Posterior vena cava (tissue), 2 donors: ENCODE results near the gene DGKI. TPM values are rescaled to one million over a fixed set of nuclear protein-coding genes. Genes with fewer than 3 reads are reported as not detected.

ENCODE experiments used
- DNase-seq: peaks from one replicate; pipeline ENCODE4 v3.0.0-alpha.2; 2020; ENCODE audit warnings: low spot score
- intact Hi-C, 2 donors: fragments of 100-400 bp; cut with DNase I; formaldehyde crosslinking; loops; one replicate each; pipeline versions ENCODE4 v1.14.1 to v1.14.2; 2022 to 2023
- total RNA-seq, 2 donors: library from RNA; stranded (reverse); fragmentation: NEBNext Ultra II Directional; extraction: Animal tissue kit (Norgen Biotek cat#: 25700); gene quantifications; one replicate each; pipeline ENCODE4 v1.2.1, GENCODE V29; 2021
- donor health status: DM: yes; HTN: yes; CAD: no.
- donor health status: DM: yes; HTN: yes; CAD: no.

DGKI gene
- total RNA-seq, 2 donors from 2014 or later = 2.4 to 6.1 TPM

DNA sequence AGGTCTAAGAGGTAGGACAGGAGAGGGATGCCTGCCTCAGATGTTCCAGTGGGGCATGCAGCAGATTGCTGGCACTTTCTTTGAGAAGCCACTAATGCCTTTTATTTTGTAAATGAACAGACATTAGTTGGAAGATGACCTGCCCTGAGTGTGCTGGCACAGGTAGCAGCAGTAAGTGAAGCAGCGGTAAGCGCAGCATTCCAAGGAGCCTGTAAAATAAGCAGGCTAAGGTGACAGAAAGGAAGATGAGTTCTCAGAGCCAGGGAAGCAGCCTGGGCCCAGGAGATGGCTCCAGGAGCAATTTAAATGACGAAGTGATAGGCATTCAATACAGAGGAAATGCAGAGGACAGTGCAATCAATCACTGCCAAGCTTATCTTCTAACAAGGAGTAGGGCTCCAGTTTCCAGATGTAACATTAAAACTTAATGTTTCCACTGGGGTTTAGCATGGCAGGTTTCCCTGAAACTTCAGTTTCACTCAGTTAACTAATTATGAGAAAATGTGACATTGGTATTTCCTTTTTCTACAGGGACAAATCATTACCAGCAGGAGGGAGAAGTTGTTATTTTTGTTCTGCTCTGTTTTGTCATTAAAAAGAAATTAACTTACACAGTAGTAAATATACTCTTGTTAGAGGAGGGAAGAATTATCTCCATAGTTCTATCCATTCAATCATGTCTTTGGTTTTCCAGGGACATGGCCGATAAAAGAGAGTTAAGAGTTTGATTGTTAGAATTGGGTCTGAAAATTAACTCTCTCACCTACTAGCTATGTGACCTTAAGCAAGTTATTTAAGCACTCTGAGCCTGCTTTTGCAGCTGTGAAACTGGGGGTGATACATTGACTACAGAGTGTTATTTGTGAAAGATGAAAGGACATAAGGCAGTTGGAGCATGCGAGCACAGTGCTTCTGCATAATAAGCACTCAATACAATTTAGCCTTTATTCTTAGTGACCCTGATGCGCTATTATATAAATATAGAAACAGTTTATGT is 406.6 kb downstream of the DGKI start:
- DNase-seq = no peak
- intact Hi-C loops = no loop called here

DNA sequence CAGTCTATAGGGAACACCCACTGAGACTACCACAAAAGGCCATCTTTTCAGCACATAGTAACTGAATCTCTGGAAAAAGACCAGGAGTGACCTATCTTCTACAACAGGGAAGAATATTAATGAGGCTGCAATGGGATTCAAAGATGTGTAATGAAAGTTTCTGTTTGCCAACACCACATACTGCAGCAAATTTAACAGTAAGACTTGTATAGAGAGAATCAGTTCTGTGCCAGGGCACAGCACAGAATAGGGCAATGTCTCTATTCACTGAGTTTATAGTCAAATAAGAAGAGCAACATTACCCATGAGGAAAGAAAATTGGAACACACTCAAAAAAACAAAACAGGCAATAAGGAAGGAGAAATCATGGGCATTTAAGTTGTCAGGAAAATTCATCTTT is 411.8 kb downstream of the DGKI start:
- DNase-seq = no peak
- intact Hi-C loops = no loop called here

GRCh38 chr7:137434530-137434929 is 412.2 kb downstream of the DGKI start:
- no peak for DNase-seq
- intact Hi-C loops = no loop called here

GRCh38 chr7:137423321-137423720 is 423.5 kb downstream of the DGKI start:
- no peak for DNase-seq
- intact Hi-C loops = no loop called here

GRCh38 chr7:137421366-137421765 is 425.4 kb downstream of the DGKI start:
- DNase-seq = no peak
- intact Hi-C loops = no loop called here

GRCh38 chr7:137418841-137419240 is 427.9 kb downstream of the DGKI start:
- intact Hi-C loops = no loop called here
- DNase-seq = no peak

DNA sequence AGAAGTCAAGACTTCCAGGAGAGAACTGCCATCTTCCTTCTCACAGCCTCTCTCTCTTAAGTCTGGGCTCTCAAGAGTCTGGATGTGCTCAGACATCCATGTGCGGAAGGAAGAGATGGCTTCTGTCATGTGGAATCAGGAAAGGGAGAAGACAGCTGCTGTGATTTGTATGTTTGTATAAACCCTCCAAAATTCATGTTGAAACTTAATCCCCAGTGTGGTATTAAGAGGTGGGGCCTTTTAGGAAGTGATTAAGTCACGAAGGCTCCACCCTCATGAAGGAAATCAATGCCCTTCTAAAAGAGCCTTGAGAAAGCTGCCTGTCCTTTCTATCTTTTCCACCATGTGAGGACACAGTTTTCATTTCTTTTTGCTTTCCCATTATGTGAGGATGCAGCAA is 429.3 kb downstream of the DGKI start:
- intact Hi-C loops = no loop called here
- no peak for DNase-seq

DNA sequence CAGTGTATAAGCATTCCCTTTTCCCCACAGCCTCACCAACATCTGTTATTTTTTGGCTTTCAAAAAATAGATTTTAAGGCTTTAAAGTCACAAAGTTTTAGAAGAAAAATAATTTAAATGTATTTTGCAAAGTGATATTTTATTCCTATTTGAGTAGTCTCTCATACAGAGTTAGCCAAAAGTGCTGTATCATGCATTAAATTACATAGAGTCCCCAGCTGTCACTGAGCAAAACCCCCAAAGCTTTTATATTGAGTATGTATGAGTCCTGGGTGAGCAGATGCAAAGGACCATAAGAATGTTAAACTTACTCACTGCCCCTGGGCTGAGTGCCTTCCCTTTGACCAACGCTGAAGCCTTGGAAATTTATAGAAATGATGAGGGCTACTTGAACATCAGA is 432.9 kb downstream of the DGKI start:
- DNase-seq = no peak
- intact Hi-C loops = no loop called here

DNA sequence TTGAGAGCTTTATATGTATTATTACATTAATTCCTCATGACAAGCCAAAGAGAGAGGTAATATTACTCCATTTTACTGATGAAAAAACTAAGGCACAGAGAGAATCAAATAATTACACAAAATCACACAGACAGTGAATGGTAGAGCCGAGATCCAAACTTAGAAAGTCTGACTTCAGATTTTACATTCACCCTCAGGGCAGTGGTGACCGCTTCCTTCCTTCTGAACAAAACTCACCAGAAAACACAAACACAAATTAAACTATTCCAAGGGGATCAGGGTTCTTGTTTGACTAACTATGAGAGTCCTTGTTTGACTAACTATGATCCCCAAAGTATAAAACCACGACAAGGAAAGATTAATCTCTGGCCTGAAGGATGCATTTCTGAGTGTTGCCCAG is 435.3 kb downstream of the DGKI start:
- intact Hi-C loops = no loop called here
- no peak for DNase-seq

- intact Hi-C loops = no loop called here
- no peak for DNase-seq
These were observed 438.6 kb downstream of the DGKI start for GRCh38 chr7:137408126-137408525.

- DNase-seq = no peak
- intact Hi-C loops = no loop called here
These were observed 439.7 kb downstream of the DGKI start for GRCh38 chr7:137407078-137407477.

DNA sequence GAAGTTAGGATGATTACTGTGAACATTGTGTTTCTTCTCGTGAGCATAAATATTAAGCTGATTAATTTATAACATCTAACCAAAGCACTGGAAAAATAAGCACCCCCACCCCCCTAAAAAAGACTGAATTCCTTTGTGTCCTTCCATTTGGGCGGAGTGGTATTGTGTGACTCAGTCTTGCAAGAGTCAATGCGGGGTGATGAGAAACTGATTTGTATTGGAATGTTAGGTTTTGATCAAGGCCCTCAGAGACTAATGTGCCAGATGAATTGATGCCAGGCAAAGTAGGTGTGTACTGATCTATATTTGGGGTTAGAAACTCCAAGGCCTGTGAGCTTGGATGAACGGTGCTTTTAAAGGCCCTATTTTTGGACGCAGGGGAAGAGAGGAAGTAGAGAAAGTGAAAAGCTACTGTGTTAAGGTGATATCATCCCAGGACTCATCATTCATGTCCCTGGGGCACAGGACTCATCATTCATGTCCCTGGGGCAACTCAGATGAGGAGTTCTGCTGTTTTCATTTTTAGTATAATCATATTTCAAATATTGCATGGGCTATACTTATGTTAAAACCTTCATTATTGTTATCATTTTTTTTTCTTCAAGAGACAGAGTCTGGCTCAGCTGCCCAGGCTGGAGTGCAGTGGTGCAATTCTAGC is 442.0 kb downstream of the DGKI start:
- intact Hi-C loops = no loop called here
- no peak for DNase-seq

DNA sequence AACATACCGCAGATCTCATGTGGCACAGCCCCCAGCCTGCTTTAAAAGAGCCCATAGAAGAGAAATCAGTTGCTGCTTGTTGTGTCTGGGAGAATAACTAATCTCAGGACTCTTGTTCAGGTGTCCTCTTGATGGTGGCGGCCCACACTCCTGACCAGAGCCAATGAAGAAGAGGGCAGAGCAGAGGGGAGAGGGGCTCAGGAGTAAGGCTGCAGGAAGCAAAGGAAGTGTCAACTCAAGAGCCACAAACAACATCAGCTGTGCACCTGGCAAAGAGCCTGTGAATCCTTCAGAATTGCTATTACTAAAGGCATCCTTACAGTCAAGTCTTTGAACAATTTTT is 443.4 kb downstream of the DGKI start:
- intact Hi-C loops = no loop called here
- DNase-seq = no peak

- DNase-seq = no peak
- intact Hi-C loops = no loop called here
These were observed 444.0 kb downstream of the DGKI start for GRCh38 chr7:137402536-137403352.

DNA sequence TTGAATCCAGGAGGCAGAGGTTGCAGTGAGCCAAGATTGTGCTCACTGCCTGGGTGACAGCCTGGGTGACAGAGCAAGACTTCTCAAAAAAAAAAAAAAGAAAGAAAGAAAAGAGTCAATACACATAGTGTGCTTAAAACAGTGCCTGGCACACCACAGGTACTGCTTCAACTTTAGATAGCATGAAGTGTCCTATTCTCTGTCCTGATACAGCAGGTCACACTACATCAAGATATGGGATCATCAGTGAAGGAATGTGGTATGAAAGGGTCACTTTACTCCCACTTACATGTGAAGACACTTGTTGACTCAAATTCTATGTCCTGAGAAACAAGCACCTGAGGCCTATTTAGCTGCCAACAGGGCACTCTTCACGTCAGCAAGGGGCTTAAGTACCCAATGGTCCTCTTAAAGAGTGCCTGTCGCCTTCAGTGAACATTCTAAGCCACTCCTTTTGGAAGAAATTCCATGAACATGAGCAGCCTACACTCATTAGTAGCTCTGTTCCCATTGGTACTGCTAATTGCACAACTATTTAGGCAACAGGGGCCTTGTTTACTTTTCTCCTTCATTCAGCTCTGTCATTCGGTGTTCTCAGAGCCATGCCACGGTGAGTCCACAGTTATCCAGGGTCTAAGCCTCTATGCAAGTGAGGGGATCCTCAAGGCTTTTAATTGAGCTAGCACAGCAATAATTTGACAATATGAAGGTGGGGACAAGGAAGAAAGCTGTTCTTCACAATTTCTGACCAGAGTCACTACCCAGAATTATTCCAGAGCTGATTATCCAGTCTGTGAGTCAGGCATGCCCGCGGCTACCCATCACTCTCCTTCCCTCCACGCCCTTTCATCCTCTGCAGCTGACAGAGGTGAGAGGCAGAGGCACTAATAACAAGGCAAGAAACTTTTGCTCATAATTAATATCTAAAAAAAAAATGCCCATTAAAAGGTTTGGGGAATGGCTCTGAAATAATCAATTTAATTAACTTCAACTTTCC is 446.6 kb downstream of the DGKI start:
- no peak for DNase-seq
- intact Hi-C loops = no loop called here

GRCh38 chr7:137396051-137396450 is 450.7 kb downstream of the DGKI start:
- DNase-seq = no peak
- intact Hi-C loops = no loop called here

DNA sequence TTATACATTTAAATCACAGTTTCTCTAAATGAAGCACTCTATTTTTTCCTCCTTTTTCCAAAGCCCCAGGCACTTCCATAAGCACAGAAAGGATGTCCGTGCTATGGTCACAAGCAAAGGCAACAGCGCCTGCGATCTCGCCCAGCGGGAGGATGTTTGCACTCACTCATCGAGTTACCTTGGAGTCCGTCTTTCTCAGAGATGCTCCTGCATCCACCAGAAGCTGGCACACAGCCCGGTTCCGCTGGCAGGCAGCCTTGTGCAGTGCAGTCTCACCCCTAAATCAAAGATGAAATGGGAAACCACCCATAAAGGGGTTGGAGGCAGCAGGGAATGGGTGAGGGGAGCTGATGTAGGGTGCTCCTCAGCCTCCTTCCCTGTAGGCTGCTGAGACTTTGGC is 451.4 kb downstream of the DGKI start:
- intact Hi-C loops = no loop called here
- DNase-seq = peak; percentile 79

DNA sequence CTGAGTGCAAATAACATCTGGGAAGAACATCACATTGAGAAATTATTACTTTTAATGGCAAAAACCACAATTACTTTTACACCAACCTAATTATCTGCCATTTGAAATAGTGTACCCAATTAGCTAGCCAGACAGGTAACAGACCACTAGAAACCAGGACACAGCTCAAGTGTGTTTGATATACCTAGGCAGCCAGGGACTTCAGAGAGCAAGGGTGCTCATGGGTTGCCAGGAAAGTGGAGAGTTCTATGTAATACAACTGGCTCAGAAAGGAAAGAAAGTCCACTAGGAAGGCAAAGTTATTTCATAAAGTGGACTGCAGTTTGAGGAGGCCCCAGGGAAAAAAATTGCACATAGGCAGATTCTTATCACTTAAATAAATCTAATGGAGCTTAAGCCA is 453.2 kb downstream of the DGKI start:
- DNase-seq = no peak
- intact Hi-C loops = no loop called here

DNA sequence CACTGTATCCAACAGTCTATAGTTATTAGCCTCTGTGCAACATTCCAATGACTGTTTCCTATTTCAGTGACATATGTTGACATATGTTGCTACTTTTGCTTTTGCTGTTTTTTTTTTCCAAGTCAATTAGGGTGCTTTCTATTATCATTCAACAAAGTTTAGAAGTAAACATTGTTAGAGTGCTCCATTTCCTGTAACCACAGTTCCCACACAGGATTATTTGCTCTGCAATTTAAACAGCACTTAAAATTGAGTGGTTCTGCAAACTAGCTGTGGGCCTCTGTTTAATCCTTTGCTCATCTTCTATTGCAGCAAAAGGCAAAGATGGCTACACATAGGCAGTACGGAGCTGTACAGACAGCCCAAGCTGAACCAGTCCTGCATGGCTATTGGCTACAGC is 456.7 kb downstream of the DGKI start:
- DNase-seq = no peak
- intact Hi-C loops = no loop called here
